Stimulated activated CD8-positive, alpha-beta memory T cell treated with anti-CD3 and anti-CD28 coated beads, Interleukin-7, amount 100 ng/mL, for 4 hours (primary cell): ENCODE results near the gene MUC5AC.
"Not testable (repeated sequence)": the region's sequence is repeated elsewhere in the genome, so short reads cannot be mapped to it uniquely, and the experiment has no call there.

Experiments
- DNase-seq, 2 donors: peaks; one replicate each; pipeline ENCODE4 v3.0.0-alpha.2; 2020; ENCODE audit warnings: low read depth in 2 of 2

Gene MUC5AC

GRCh38 chr11:1160231-1161101 is 2.7 kb downstream of the MUC5AC start:
- no peak for DNase-seq

GRCh38 chr11:1161410-1162137 is 3.8 kb downstream of the MUC5AC start:
- DNase-seq: no peak

GRCh38 chr11:1162138-1162475 is 4.4 kb downstream of the MUC5AC start:
- no peak for DNase-seq

GRCh38 chr11:1162491-1163311 is 4.9 kb downstream of the MUC5AC start:
- DNase-seq: no peak

GRCh38 chr11:1163321-1163910 is 5.7 kb downstream of the MUC5AC start:
- DNase-seq: no peak

- no peak for DNase-seq
Observed at GRCh38 chr11:1163911-1164735, 6.4 kb downstream of the MUC5AC start.

GRCh38 chr11:1164779-1165255 is 7.1 kb downstream of the MUC5AC start:
- not testable (repeated sequence) for DNase-seq

GRCh38 chr11:1165256-1166041 is 7.7 kb downstream of the MUC5AC start:
- DNase-seq: no peak

- DNase-seq: no peak
Observed at GRCh38 chr11:1167256-1167655, 9.5 kb downstream of the MUC5AC start.

- no peak for DNase-seq
Observed at GRCh38 chr11:1167751-1168231, 10.0 kb downstream of the MUC5AC start.

GRCh38 chr11:1168256-1168655 is 10.5 kb downstream of the MUC5AC start:
- DNase-seq: no peak

GRCh38 chr11:1168721-1169161 is 11.0 kb downstream of the MUC5AC start:
- DNase-seq: no peak

GRCh38 chr11:1171223-1171984 is 13.7 kb downstream of the MUC5AC start:
- DNase-seq: no peak

GRCh38 chr11:1171985-1172728 is 14.4 kb downstream of the MUC5AC start:
- DNase-seq: no peak

- no peak for DNase-seq
Observed at GRCh38 chr11:1172729-1173117, 15.0 kb downstream of the MUC5AC start.

GRCh38 chr11:1173396-1173795 is 15.6 kb downstream of the MUC5AC start:
- DNase-seq: not testable (repeated sequence)

- no peak for DNase-seq
Observed at GRCh38 chr11:1174441-1175370, 17.0 kb downstream of the MUC5AC start.
